DND-41 (cell line): ENCODE results near the gene CLCA1.

Experiments used
- ATAC-seq: fragments of 200-7000 bp; cut with Tn5 transposase; 3 replicates; pipeline ENCODE4 v1.9.1; 2021; ENCODE audit warnings: low read depth; ENCODE audit not compliant: insufficient read depth
- DNase-seq: peaks from one replicate; pipeline ENCODE4 v3.0.0-alpha.2; 2020
- H2AFZ ChIP-seq: 2 replicates; pipeline ENCODE4 v1.6.0; 2012; ENCODE audit warnings: low read depth, low read length
- H3K27ac ChIP-seq: 2 replicates; pipeline ENCODE4 v1.5.1; 2012; ENCODE audit warnings: low read length, inconsistent platforms
- H3K27me3 ChIP-seq: fragments of 200-600 bp; sonication (generic); 2 replicates; pipeline ENCODE4 v1.6.0; 2012; ENCODE audit warnings: low read length, mild to moderate bottlenecking, inconsistent platforms; ENCODE audit not compliant: insufficient read depth, poor library complexity
- H3K36me3 ChIP-seq: 2 replicates; pipeline ENCODE4 v1.5.1; 2012; ENCODE audit warnings: low read length, inconsistent platforms; ENCODE audit not compliant: insufficient read depth
- H3K4me1 ChIP-seq: 2 replicates; pipeline ENCODE4 v1.5.1; 2012; ENCODE audit warnings: mild to moderate bottlenecking, low read length; ENCODE audit not compliant: insufficient read depth
- H3K4me2 ChIP-seq: 2 replicates; pipeline ENCODE4 v1.6.0; 2012; ENCODE audit warnings: mild to moderate bottlenecking, moderate library complexity, low read length, inconsistent platforms; ENCODE audit not compliant: insufficient read depth
- H3K4me3 ChIP-seq, 2 experiments: fragments of 200-600 bp in 1 of 2; shearing (Covaris generic) in 1 of 2; 2 replicates each; pipeline ENCODE4 v1.5.1; 2012 to 2016; ENCODE audit warnings: inconsistent platforms in 2 of 2, low read length in 2 of 2, mild to moderate bottlenecking in 2 of 2, low read depth in 1 of 2, moderate library complexity in 1 of 2
- H3K79me2 ChIP-seq: 2 replicates; pipeline ENCODE4 v1.6.0; 2012; ENCODE audit warnings: low read length, inconsistent platforms; ENCODE audit not compliant: insufficient read depth
- H3K9ac ChIP-seq: 2 replicates; pipeline ENCODE4 v1.6.0; 2012; ENCODE audit warnings: low read depth, mild to moderate bottlenecking, inconsistent platforms, low read length, moderate library complexity
- H3K9me3 ChIP-seq: 2 replicates; pipeline ENCODE4 v1.5.1; 2012; ENCODE audit warnings: low read length, moderate library complexity, mild to moderate bottlenecking, inconsistent platforms; ENCODE audit not compliant: insufficient read depth, severe bottlenecking
- H4K20me1 ChIP-seq: 2 replicates; pipeline ENCODE4 v1.6.0; 2012; ENCODE audit warnings: low read length; ENCODE audit not compliant: insufficient read depth
- EZH2 ChIP-seq: IDR thresholded peaks from 3 replicates; pipeline ENCODE4 v1.6.1; 2012; ENCODE audit warnings: borderline replicate concordance, low read depth, mild to moderate bottlenecking, moderate library complexity, low read length, inconsistent platforms; ENCODE audit not compliant: severe bottlenecking
- TF ChIP-seq, protein P1 (sequence below): IDR thresholded peaks from 2 replicates; pipeline ENCODE4 v1.5.1; 2012; ENCODE audit warnings: borderline replicate concordance, low read length, moderate library complexity, mild to moderate bottlenecking; ENCODE audit not compliant: poor library complexity, severe bottlenecking; ENCODE audit errors: extremely low read depth

The CLCA1 gene

DNA sequence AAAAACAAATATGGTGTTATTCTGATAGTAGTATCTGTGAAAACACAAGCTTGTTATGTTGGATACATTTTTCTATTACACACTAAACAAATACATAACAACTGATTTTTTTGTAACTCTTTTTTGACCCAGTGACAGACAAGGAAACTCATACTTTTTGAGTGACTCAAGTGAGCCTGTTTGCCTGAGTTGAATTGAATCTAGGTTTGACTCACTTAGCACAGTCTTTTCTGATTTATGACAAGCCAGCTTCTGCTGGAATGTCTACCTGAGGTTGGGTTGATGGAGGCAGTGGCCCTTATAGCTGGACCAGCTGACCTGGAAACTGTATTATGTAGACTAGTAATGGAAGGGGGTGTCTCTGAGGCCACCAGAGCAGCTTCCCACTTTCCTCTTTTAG lies 73.9 kb downstream of the CLCA1 start:
- H3K4me3 ChIP-seq, result no peak overlapping the region
- no peak overlapping the region; the same call in 1 of the 2 replicates for H2AFZ ChIP-seq
- no peak overlapping the region for H3K4me2 ChIP-seq
- no peaks in the 10 kb centered on the region for H3K79me2 ChIP-seq
- no peaks in the 10 kb centered on the region for H3K9me3 ChIP-seq
- no peaks in the 10 kb centered on the region for H3K4me1 ChIP-seq
- no peaks in the 10 kb centered on the region for H3K36me3 ChIP-seq
- TF ChIP-seq, protein P1, sequence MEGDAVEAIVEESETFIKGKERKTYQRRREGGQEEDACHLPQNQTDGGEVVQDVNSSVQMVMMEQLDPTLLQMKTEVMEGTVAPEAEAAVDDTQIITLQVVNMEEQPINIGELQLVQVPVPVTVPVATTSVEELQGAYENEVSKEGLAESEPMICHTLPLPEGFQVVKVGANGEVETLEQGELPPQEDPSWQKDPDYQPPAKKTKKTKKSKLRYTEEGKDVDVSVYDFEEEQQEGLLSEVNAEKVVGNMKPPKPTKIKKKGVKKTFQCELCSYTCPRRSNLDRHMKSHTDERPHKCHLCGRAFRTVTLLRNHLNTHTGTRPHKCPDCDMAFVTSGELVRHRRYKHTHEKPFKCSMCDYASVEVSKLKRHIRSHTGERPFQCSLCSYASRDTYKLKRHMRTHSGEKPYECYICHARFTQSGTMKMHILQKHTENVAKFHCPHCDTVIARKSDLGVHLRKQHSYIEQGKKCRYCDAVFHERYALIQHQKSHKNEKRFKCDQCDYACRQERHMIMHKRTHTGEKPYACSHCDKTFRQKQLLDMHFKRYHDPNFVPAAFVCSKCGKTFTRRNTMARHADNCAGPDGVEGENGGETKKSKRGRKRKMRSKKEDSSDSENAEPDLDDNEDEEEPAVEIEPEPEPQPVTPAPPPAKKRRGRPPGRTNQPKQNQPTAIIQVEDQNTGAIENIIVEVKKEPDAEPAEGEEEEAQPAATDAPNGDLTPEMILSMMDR, result no peak
- no peak for TF ChIP-seq EZH2
- H3K9ac ChIP-seq, result no peak overlapping the region
- ATAC-seq, result no peak
- H4K20me1 ChIP-seq, result no peaks in the 10 kb centered on the region
- no peak overlapping the region for H3K27ac ChIP-seq
- H3K27me3 ChIP-seq, result no peaks in the 10 kb centered on the region
- no peak for DNase-seq

DNA sequence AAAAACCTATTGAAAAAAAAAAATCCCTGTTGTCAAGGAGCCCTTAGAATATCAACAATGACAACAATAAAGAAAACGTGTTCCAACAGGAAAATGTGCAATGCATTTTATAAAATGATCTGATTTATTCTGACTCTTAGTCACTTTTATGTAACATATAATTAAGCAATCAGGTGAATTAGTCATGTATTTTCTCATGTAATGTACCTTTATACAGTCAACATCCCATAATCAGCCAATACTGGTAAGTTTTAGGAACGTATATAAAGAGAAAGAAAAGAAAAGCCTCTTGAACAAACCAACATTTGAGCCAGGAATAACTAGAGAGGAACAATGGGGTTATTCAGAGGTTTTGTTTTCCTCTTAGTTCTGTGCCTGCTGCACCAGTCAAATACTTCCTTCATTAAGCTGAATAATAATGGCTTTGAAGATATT lies 78.1 kb downstream of the CLCA1 start, which contains the start of gene CLCA4:
TSS of gene CLCA4 (plus strand) at position 292 of the 435 bp plus-strand sequence. CDS start at position 334, 42 bp downstream.
- no peak for TF ChIP-seq EZH2
- TF ChIP-seq, protein P1, result no peak
- H3K9me3 ChIP-seq, result no peaks in the 10 kb centered on the region
- no peak within 1 kb of the TSS for H2AFZ ChIP-seq
- no peak for DNase-seq
- H3K4me2 ChIP-seq, result no peak within 1 kb of the TSS
- no peak within 1 kb of the TSS for H3K4me3 ChIP-seq
- H3K27me3 ChIP-seq, result no peaks in the 10 kb centered on the region
- no peaks in the 10 kb centered on the region for H3K4me1 ChIP-seq
- no peaks in the 10 kb centered on the region for H3K79me2 ChIP-seq
- H3K36me3 ChIP-seq, result no peaks in the 10 kb centered on the region
- ATAC-seq, result no peak
- H3K9ac ChIP-seq, result no peak within 1 kb of the TSS
- H4K20me1 ChIP-seq, result no peaks in the 10 kb centered on the region
- H3K27ac ChIP-seq, result no peak within 1 kb of the TSS

DNA sequence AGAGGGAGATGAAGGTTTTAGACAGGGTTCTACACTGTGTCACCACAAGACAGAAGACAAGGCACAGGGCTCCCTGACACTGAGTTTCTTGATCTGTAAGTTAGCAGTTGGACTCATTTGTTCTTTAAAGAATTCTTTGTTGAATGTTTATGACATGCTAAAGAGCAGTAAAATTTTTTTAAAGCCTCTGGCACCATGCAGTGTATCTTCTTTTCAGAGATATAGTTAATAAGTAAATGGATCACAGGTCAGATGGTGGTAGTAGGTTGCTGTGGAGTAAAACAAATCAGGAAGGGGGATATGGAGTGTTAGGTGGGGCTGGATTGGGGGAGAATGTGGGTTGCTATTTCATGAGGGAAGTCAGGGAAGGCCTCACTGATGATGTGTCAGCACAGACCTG lies 80.1 kb downstream of the CLCA1 start:
- no peak for ATAC-seq
- TF ChIP-seq, protein P1, result no peak
- no peak overlapping the region for H2AFZ ChIP-seq

More for the DNA sequence above, 80.1 kb downstream of the CLCA1 start:
- Histone ChIP-seq H3K4me2 (no peak overlapping the region), H3K36me3 (no peaks in the 10 kb centered on the region), H3K4me3 (no peak overlapping the region), H3K4me1 (no peaks in the 10 kb centered on the region), H3K9me3 (no peaks in the 10 kb centered on the region), H4K20me1 (no peaks in the 10 kb centered on the region), H3K79me2 (no peaks in the 10 kb centered on the region), H3K27ac (no peak overlapping the region), H3K9ac (no peak overlapping the region), H3K27me3 (no peaks in the 10 kb centered on the region)
- no peak for DNase-seq
